Activated CD8-positive, alpha-beta memory T cell treated with anti-CD3 and anti-CD28 coated beads, Interleukin-2, amount 50 U/mL, for 4 hours (primary cell): Measurements from ENCODE around the gene PTN.

Source experiments
- DNase-seq: peaks from one replicate; pipeline ENCODE4 v3.0.0-alpha.2; 2020

The PTN gene

DNA sequence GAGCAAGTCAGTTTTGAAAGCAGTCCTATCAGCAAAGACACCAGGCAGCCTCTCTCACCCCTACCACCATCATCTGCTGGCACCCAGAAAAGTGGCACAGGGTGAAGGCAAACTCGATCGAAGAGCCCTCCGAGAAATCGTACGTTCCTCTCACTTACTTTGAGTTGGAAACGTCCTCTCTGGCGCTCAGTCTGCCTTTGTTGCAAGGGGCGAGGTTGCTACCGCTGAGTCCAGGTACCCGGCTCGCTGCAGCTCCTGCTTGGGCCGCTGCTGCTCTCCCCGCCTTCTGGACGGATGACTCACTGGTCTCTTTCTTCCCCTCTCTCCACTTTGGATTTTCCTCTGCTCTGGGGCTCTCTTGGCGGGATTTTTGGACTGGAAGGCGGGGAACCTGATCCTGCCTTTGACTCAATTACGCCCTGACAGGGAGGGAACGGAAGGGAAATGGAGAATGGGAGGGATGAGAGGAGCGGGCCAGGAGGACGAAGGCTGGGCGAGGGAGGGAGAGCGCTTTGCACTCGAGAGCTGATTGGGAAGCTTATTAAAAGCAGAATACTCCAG lies at the start of gene PTN:
Gene PTN (minus strand): TSS at position 453 of the 561 bp plus-strand sequence. CDS start 88,760 bp downstream, outside the sequence.
- DNase-seq, result no peak

DNA sequence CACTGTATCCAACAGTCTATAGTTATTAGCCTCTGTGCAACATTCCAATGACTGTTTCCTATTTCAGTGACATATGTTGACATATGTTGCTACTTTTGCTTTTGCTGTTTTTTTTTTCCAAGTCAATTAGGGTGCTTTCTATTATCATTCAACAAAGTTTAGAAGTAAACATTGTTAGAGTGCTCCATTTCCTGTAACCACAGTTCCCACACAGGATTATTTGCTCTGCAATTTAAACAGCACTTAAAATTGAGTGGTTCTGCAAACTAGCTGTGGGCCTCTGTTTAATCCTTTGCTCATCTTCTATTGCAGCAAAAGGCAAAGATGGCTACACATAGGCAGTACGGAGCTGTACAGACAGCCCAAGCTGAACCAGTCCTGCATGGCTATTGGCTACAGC lies 46.5 kb upstream of the PTN start:
- no peak for DNase-seq

GRCh38 chr7:137388916-137389315 lies 45.4 kb upstream of the PTN start:
- no peak for DNase-seq

- DNase-seq, result no peak
Measured at GRCh38 chr7:137386966-137387365, 43.4 kb upstream of the PTN start.

DNA sequence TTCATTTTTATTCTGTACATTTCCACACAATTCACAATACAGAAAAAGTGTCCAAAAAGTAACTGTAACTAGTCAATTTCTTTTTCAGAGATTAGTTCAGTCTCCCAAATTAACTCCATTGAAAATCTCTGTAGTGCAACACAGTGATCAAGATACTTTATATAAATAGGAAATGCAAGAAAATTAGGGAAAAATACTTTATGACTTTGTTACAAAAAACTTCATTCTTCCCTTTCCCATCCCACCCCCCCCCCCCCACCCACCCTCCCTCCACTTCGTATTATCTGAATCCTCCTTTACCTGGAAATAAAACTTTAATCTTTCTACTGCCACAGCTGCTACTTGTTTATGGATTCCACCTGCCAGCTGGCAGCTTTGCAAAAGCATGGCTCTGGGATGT lies 37.5 kb upstream of the PTN start:
- no peak for DNase-seq

DNA sequence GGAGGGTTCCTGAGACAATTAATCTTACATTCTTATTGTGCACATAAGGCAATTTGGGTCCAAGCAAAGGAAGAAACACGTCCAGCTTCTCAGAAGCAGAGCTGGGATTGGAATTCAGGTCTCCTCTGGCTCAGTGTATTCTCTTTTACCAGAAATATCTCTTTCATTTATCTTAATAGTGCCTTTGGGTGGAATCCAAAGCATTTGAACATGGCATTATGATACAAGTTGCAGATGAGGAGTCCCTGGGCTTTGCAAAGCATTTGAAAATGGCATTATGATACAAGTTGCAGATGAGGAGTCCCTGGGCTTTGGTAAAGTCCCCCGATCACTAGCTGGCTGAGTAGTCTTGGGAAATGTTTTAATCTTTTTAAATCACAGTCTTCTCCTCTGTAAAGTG lies 30.0 kb upstream of the PTN start:
- no peak for DNase-seq

GRCh38 chr7:137371616-137372015 lies 28.1 kb upstream of the PTN start:
- DNase-seq, result no peak

- no peak for DNase-seq
Measured at GRCh38 chr7:137366995-137367394, 23.5 kb upstream of the PTN start.

DNA sequence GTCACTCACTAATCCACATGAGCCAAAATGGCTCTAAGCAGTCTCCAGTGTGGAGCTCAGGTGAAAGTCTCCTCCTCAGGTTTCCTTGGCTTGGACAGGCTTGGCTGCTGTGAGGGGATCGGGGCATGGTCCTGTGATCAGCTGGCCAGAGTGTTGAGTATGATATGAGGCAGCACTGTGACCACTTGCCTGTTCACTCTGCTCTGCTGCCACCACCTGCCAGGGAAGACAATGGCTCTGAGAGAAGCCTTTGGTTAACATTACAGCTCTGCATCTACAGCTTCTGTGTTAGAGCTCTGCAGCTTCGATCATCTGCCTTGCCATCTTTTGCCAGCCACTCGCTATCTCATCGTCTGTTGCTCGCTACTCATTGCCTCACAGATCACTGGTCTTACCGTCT lies 20.1 kb upstream of the PTN start:
- DNase-seq, result no peak

- DNase-seq, result no peak
Measured at GRCh38 chr7:137360087-137360679, 16.6 kb upstream of the PTN start.

- DNase-seq, result no peak
Measured at GRCh38 chr7:137354961-137355360, 11.4 kb upstream of the PTN start.

GRCh38 chr7:137354396-137354795 lies 10.9 kb upstream of the PTN start:
- no peak for DNase-seq

DNA sequence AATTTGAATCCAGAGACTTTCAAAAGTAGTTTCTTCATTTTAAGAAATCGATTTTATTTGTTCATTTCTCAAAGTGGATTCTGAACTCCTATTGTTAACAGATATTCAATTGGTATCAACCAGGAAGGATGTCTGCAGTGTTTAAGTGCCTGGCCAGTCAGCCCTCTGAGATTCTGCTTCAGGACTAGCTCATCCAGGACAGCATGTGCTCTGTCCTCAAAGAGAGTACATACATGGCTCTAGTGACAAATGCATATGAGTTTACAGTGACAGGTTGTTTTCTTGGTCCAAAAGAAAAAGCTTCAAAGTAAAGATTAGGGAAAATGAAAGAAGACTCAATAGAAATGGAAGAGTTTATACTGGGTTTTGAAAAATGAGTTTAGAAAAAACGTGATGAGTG lies 8.4 kb upstream of the PTN start:
- DNase-seq, result no peak

- DNase-seq, result no peak
Measured at GRCh38 chr7:137345799-137346449, 2.4 kb upstream of the PTN start.

- no peak for DNase-seq
Measured at GRCh38 chr7:137342828-137343261, 688 bp downstream of the PTN start.

DNA sequence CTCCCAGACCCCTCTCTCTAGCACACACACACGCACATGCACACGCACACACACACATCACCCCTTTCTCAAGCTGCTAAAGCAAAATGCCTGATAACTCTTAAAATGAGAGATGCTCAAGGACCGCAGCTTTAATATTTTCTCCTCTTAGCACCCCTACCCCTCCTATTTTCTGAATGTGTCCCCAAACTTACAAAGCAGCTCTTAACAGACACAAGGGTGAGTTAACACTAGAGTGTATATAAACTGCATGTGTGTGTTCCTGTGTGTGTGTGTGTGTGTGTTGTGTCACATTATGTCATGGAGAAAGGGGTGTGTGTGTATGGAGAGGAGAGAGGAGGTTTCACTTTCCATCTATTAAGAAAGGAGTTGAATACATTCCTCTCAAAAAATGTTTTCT lies 1.3 kb downstream of the PTN start:
- no peak for DNase-seq

DNA sequence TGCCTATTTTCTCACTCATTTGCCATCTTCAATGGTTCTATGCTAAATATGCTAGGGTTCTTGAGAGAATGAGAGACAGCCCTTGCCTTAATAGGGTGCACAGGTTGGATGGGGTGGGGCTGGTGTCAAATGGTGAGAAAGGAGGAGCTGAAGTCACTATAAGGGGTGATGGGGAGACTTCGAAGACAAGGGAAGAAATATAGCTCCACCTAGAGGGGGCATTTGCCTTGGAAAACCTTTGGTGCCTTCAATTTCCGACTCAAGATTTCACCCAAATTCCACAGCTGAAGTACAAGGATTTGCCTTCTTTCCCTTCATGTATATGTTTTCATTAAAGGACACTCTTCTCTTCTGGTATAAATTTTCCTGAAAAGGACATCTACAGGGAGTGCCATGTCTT lies 5.6 kb downstream of the PTN start:
- DNase-seq, result no peak

GRCh38 chr7:137335814-137336213 lies 7.7 kb downstream of the PTN start:
- DNase-seq, result no peak

- DNase-seq, result no peak
Measured at GRCh38 chr7:137331378-137331777, 12.2 kb downstream of the PTN start.

DNA sequence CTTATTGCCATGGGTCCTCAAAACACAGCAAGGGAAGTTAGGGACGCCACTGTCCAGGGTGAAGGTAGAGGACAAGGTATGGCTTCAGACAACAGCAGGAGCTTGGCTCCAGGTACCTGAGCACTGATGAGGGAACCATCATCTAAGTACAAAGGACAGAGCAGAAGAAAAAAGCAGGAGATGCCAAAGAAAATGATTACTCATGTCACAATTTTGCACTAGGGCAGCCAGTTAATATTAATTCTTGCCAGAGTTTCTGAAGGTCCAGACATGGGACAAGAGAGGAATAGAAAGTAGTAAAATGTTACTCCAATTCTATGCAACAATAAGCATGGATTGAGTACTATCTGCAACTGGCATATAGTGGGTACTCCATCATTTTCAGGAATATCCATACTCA lies 14.1 kb downstream of the PTN start:
- no peak for DNase-seq

DNA sequence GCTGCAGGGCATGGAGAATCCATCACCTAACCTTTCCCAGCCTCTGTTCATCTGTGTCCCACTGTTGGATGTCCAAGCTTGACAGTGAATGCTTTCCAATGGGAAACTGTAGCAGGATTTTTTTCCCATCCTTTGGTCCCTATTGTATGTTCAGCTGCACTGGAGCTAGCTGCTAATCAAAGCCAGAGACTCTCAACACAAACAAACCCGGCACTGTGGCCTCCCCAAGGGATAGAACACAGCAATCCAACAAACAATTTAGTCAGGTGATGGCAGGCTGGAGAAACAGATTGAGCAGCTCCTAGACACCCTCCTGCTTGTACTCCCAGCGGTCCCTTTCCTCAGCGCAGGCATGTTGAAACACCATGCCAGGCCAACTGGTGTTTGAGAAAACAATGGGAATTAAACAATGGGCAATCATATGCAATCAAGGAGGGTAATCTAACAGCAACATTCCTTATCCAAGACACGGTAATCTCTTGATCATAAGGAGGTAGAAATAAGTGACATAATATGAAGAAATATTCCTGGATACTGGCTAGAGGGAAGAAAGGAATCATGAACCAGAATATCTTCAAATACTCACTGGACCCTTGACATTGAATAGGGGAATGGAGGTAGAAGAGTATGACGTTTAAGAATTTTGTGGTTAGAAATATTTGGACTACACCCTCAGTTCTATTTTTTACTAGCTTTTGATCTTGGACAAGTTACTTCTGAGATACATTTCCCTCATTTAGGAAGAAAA lies 15.0 kb downstream of the PTN start:
- no peak for DNase-seq

GRCh38 chr7:137325927-137326326 lies 17.6 kb downstream of the PTN start:
- DNase-seq, result no peak

- no peak for DNase-seq
Measured at GRCh38 chr7:137324796-137325696, 18.5 kb downstream of the PTN start.
